HCT116 (cell line): ENCODE results near the gene CACNA1C. TPM values are rescaled to one million over a fixed set of nuclear protein-coding genes. Genes with fewer than 3 reads are reported as not detected.

Experiments
- ATAC-seq: fragments of 200-7000 bp; cut with Tn5 transposase; 2 replicates; pipeline ENCODE4 v1.9.1; 2020; ENCODE audit warnings: mild to moderate bottlenecking, moderate library complexity
- BruUV-seq: library from RNA; stranded (reverse); fragments of 400-500 nt; replicated peaks from 2 replicates; lab custom pipeline; 2021; lab: Mats Ljungman, UMichigan
- CTCF ChIA-PET: fragments of 300-600 bp; sonication (Branson Sonifier 250); formaldehyde crosslinking; loops from one replicate; lab custom pipeline; 2021; ENCODE audit warnings: antibody characterized with exemption; lab: Charles Lee
- POLR2A ChIA-PET: fragments of 300-600, 350-600 bp; sonication (Branson Sonifier 250); formaldehyde crosslinking; loops from one replicate; lab custom pipeline; 2021; ENCODE audit warnings: antibody characterized with exemption; lab: Charles Lee
- RAD21 ChIA-PET, 2 experiments: fragments of 300-600 bp; sonication (Branson Sonifier 250); formaldehyde crosslinking; loops; one replicate each; lab custom pipeline; 2023; ENCODE audit warnings: low total read pairs in 2 of 2; ENCODE audit not compliant: uncharacterized antibody in 2 of 2, unreplicated experiment in 2 of 2, low non-redundant PET in 1 of 2; lab: Charles Lee
- DNase-seq: peaks from one replicate; pipeline ENCODE4 v3.0.0-alpha.2; 2010; ENCODE audit warnings: low read depth, low spot score
- H2AFZ ChIP-seq: fragments of 200-600 bp; shearing (Covaris generic), sonication (generic); 2 replicates; pipeline ENCODE4 v1.6.1; 2017; ENCODE audit warnings: low read depth, mixed run types, mixed read lengths, antibody characterized with exemption, low read length; ENCODE audit not compliant: poor library complexity, severe bottlenecking
- H3K27ac ChIP-seq: 2 replicates; pipeline ENCODE4 v1.5.1; 2012; ENCODE audit warnings: low read depth, low read length
- H3K27me3 ChIP-seq: fragments of 200-600 bp; sonication (generic); 2 replicates; pipeline ENCODE4 v1.6.1; 2016; ENCODE audit warnings: mixed run types, low read length, mixed read lengths; ENCODE audit not compliant: insufficient read depth
- H3K36me3 ChIP-seq, 2 experiments: fragments of 200-500 bp in 1 of 2; fragments of 200-600 bp in 1 of 2; sonication (Bioruptor generic) in 1 of 2; sonication (generic) in 1 of 2; 2 replicates each; pipeline versions ENCODE4 v1.5.1 to v1.6.1; 2014 to 2016; ENCODE audit warnings: low read length in 2 of 2, inconsistent platforms in 1 of 2, mixed read lengths in 1 of 2, mixed run types in 1 of 2; ENCODE audit not compliant: insufficient read depth in 2 of 2, control insufficient read depth in 1 of 2
- H3K4me1 ChIP-seq, 2 experiments: fragments of 200-600 bp in 1 of 2; sonication (generic) in 1 of 2; 2 replicates each; pipeline versions ENCODE4 v1.5.1 to v1.6.1; 2012 to 2017; ENCODE audit warnings: low read length in 2 of 2, inconsistent platforms in 1 of 2, mild to moderate bottlenecking in 1 of 2, mixed read lengths in 1 of 2, mixed run types in 1 of 2, moderate library complexity in 1 of 2; ENCODE audit not compliant: insufficient read depth in 2 of 2, control insufficient read depth in 1 of 2
- H3K4me2 ChIP-seq: fragments of 200-600 bp; sonication (generic); 2 replicates; pipeline ENCODE4 v1.6.1; 2017; ENCODE audit warnings: mixed run types, low read length, mixed read lengths
- H3K4me3 ChIP-seq, 2 experiments: fragments of 200-600 bp in 1 of 2; sonication (generic) in 1 of 2; replicated peaks in 1 of 2; 2 replicates each; pipeline ENCODE4 v1.5.1; 2011 to 2016; ENCODE audit warnings: low read length in 2 of 2, control low read depth in 1 of 2, low read depth in 1 of 2, mild to moderate bottlenecking in 1 of 2, mixed read lengths in 1 of 2, mixed run types in 1 of 2
- H3K79me2 ChIP-seq: fragments of 200-600 bp; sonication (generic); 2 replicates; pipeline ENCODE4 v1.6.1; 2017; ENCODE audit warnings: mild to moderate bottlenecking, mixed run types, low read length, moderate library complexity, mixed read lengths; ENCODE audit not compliant: insufficient read depth
- H3K9ac ChIP-seq: fragments of 200-600 bp; sonication (generic); 2 replicates; pipeline ENCODE4 v1.6.1; 2016; ENCODE audit warnings: low read length, mixed read lengths
- H3K9me2 ChIP-seq: fragments of 200-600 bp; sonication (generic), shearing (Covaris generic); 2 replicates; pipeline ENCODE4 v1.6.1; 2017; ENCODE audit warnings: mixed run types, mild to moderate bottlenecking, moderate library complexity; ENCODE audit not compliant: insufficient read depth
- H3K9me3 ChIP-seq, 2 experiments: fragments of 200-500 bp in 1 of 2; fragments of 200-600 bp in 1 of 2; sonication (Bioruptor generic) in 1 of 2; sonication (generic) in 1 of 2; 2 replicates each; pipeline ENCODE4 v1.6.1; 2014 to 2017; ENCODE audit warnings: low read length in 2 of 2, mixed read lengths in 2 of 2, inconsistent platforms in 1 of 2, low read depth in 1 of 2, mild to moderate bottlenecking in 1 of 2, mixed run types in 1 of 2, moderate library complexity in 1 of 2; ENCODE audit not compliant: control insufficient read depth in 1 of 2, insufficient read depth in 1 of 2
- H4K20me1 ChIP-seq: fragments of 200-600 bp; sonication (generic), shearing (Covaris generic); 2 replicates; pipeline ENCODE4 v1.6.1; 2017; ENCODE audit warnings: mixed run types, mild to moderate bottlenecking, moderate library complexity; ENCODE audit not compliant: insufficient read depth
- CBX3 ChIP-seq: IDR thresholded peaks from 2 replicates; pipeline ENCODE4 v1.6.1; 2012; ENCODE audit warnings: low read depth
- CEBPB ChIP-seq: IDR thresholded peaks from 2 replicates; pipeline ENCODE4 v1.6.1; 2012; ENCODE audit warnings: low read depth
- ELF1 ChIP-seq: IDR thresholded peaks from 2 replicates; pipeline ENCODE4 v1.6.1; 2012; ENCODE audit warnings: low read depth, borderline replicate concordance
- EZH2 ChIP-seq: fragments of 200-600 bp; sonication (generic); IDR thresholded peaks from 2 replicates; pipeline ENCODE4 v1.6.1; 2017; ENCODE audit warnings: antibody characterized with exemption, mixed run types
- EZH2phosphoT487 ChIP-seq: fragments of 200-600 bp; IDR thresholded peaks from 2 replicates; pipeline ENCODE4 v1.6.1; 2018; ENCODE audit warnings: antibody characterized with exemption, borderline replicate concordance
- FOSL1 ChIP-seq: IDR thresholded peaks from 2 replicates; pipeline ENCODE4 v1.6.1; 2012; ENCODE audit warnings: low read depth
- SIN3A ChIP-seq: IDR thresholded peaks from 2 replicates; pipeline ENCODE4 v1.6.1; 2012; ENCODE audit warnings: low read depth
- SP1 ChIP-seq: IDR thresholded peaks from 2 replicates; pipeline ENCODE4 v1.6.1; 2012; ENCODE audit warnings: low read depth
- SRF ChIP-seq: IDR thresholded peaks from 2 replicates; pipeline ENCODE4 v1.6.1; 2012; ENCODE audit warnings: low read depth
- TCF7L2 ChIP-seq: IDR thresholded peaks from 2 replicates; pipeline ENCODE4 v1.7.0; 2011; ENCODE audit warnings: borderline replicate concordance, inconsistent platforms; ENCODE audit not compliant: insufficient read depth, insufficient read length; ENCODE audit errors: extremely low read depth
- YY1 ChIP-seq: IDR thresholded peaks from 2 replicates; pipeline ENCODE4 v1.6.1; 2011; ENCODE audit warnings: low read length, low read depth, moderate library complexity, mild to moderate bottlenecking; ENCODE audit not compliant: insufficient replicate concordance; ENCODE audit errors: extremely low read depth
- ZFX ChIP-seq: fragments of 450-650 bp; IDR thresholded peaks from 2 replicates; pipeline ENCODE4 v1.6.1; 2017
- intact Hi-C: fragments of 100-400 bp; cut with micrococcal nuclease; formaldehyde crosslinking; loops from 2 replicates; pipeline ENCODE4 v1.10.0; 2022
- total RNA-seq: library from RNA; stranded (reverse); gene quantifications from one replicate; pipeline ENCODE4 v1.2.1, GENCODE V29; 2021; ENCODE audit not compliant: unreplicated experiment
- TF ChIP-seq, protein P1 (sequence below): IDR thresholded peaks from 2 replicates; pipeline ENCODE4 v1.6.1; 2012; ENCODE audit warnings: low read depth
- TF ChIP-seq, protein P2 (sequence below): IDR thresholded peaks from 2 replicates; pipeline ENCODE4 v1.6.1; 2012
- TF ChIP-seq, protein P3 (sequence below): IDR thresholded peaks from 2 replicates; pipeline ENCODE4 v1.6.1; 2012

CACNA1C gene
- total RNA-seq, 1 experiment from 2014 or later = 0.05 TPM

GRCh38 chr12:2074792-2075191 is 22.0 kb downstream of the CACNA1C start (continued):
- TF ChIP-seq, protein P1, sequence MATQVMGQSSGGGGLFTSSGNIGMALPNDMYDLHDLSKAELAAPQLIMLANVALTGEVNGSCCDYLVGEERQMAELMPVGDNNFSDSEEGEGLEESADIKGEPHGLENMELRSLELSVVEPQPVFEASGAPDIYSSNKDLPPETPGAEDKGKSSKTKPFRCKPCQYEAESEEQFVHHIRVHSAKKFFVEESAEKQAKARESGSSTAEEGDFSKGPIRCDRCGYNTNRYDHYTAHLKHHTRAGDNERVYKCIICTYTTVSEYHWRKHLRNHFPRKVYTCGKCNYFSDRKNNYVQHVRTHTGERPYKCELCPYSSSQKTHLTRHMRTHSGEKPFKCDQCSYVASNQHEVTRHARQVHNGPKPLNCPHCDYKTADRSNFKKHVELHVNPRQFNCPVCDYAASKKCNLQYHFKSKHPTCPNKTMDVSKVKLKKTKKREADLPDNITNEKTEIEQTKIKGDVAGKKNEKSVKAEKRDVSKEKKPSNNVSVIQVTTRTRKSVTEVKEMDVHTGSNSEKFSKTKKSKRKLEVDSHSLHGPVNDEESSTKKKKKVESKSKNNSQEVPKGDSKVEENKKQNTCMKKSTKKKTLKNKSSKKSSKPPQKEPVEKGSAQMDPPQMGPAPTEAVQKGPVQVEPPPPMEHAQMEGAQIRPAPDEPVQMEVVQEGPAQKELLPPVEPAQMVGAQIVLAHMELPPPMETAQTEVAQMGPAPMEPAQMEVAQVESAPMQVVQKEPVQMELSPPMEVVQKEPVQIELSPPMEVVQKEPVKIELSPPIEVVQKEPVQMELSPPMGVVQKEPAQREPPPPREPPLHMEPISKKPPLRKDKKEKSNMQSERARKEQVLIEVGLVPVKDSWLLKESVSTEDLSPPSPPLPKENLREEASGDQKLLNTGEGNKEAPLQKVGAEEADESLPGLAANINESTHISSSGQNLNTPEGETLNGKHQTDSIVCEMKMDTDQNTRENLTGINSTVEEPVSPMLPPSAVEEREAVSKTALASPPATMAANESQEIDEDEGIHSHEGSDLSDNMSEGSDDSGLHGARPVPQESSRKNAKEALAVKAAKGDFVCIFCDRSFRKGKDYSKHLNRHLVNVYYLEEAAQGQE = no peak
- no peak for TF ChIP-seq CEBPB
- TF ChIP-seq EZH2 = no peak
- TF ChIP-seq EZH2phosphoT487 = no peak
- TF ChIP-seq, protein P2, sequence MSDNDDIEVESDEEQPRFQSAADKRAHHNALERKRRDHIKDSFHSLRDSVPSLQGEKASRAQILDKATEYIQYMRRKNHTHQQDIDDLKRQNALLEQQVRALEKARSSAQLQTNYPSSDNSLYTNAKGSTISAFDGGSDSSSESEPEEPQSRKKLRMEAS = no peak
- no peak for TF ChIP-seq ZFX
- TF ChIP-seq TCF7L2 = no peak

- DNase-seq = no peak
- CTCF ChIA-PET = no interaction called here
- intact Hi-C loops = no loop called here
- no peaks in the 10 kb centered on the region for H3K9me2 ChIP-seq
- no peak overlapping the region for H3K4me2 ChIP-seq
- no peak overlapping the region for H3K4me3 ChIP-seq
- H2AFZ ChIP-seq = no peak overlapping the region
- no peaks in the 10 kb centered on the region for H3K36me3 ChIP-seq
- H4K20me1 ChIP-seq = no peaks in the 10 kb centered on the region
- no peak overlapping the region for H3K27ac ChIP-seq
- no peaks in the 10 kb centered on the region for H3K4me1 ChIP-seq
- RAD21 ChIA-PET = no interaction called here
- no peaks in the 10 kb centered on the region for H3K27me3 ChIP-seq
- no peak for ATAC-seq
- no peak overlapping the region for H3K9ac ChIP-seq
- no peaks in the 10 kb centered on the region for H3K79me2 ChIP-seq
- no TSS peak for BruUV-seq
- no peak for TF ChIP-seq SP1
- TF ChIP-seq TCF7L2 = no peak
- no peak for TF ChIP-seq EZH2phosphoT487
- no peak for TF ChIP-seq FOSL1
- TF ChIP-seq ELF1 = no peak
- TF ChIP-seq YY1 = no peak
- TF ChIP-seq SIN3A = no peak
- no peak for TF ChIP-seq CBX3
- TF ChIP-seq, protein P3, sequence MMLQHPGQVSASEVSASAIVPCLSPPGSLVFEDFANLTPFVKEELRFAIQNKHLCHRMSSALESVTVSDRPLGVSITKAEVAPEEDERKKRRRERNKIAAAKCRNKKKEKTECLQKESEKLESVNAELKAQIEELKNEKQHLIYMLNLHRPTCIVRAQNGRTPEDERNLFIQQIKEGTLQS = no peak
- TF ChIP-seq SRF = no peak
- peaks cover 0 to 5% of the 10 kb centered on the region in 2 experiments; a peak in 2 of 4 replicates for H3K9me3 ChIP-seq
- POLR2A ChIA-PET = no interaction called here
Observed at GRCh38 chr12:2075508-2076195, 22.9 kb downstream of the CACNA1C start.
